NCI-H460 (cell line): ENCODE data around the gene ARMC9. TPM values are rescaled to one million over a fixed set of nuclear protein-coding genes. Genes with fewer than 3 reads are reported as not detected.
"Not testable (repeated sequence)": the region's sequence is repeated elsewhere in the genome, so short reads cannot be mapped to it uniquely, and the experiment has no call there.

Experiments
- DNase-seq: peaks from one replicate; pipeline ENCODE4 v3.0.0-alpha.2; 2016; ENCODE audit warnings: low read depth; ENCODE audit errors: extremely low read depth
- total RNA-seq: library from RNA; depleted of rRNA; stranded (reverse); fragments of >200 nt; shearing (Covaris generic); gene quantifications from 2 replicates; pipeline ENCODE4 v1.2.3, GENCODE V29; 2014

Gene ARMC9
- total RNA-seq, 1 experiment from 2014 or later = 8.9 TPM

GRCh38 chr2:231182513-231182899, 15.9 kb upstream of the ARMC9 start:
- no peak for DNase-seq

GRCh38 chr2:231183851-231184250, 14.6 kb upstream of the ARMC9 start:
- DNase-seq = no peak

DNA sequence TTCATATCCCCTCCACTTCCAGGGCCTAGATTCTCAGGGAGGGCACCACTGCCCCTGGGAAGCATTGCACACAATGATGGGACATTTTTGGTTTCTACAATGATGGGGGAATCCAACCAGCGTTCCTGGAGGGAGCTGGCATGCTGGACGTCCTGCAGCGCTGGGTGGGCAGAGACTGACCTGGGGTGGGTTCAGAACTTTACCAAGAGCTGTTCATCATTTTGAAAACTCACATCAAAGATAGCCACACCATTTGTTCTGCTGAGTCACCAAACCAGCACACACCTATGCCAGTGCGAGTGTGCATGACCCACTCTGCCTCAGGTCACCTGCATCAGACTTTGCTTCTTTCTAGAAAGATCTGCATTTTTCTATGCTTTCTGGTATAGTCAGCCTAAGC, 14.1 kb upstream of the ARMC9 start:
- DNase-seq = no peak

GRCh38 chr2:231185050-231185725, 13.2 kb upstream of the ARMC9 start:
- DNase-seq = no peak

DNA sequence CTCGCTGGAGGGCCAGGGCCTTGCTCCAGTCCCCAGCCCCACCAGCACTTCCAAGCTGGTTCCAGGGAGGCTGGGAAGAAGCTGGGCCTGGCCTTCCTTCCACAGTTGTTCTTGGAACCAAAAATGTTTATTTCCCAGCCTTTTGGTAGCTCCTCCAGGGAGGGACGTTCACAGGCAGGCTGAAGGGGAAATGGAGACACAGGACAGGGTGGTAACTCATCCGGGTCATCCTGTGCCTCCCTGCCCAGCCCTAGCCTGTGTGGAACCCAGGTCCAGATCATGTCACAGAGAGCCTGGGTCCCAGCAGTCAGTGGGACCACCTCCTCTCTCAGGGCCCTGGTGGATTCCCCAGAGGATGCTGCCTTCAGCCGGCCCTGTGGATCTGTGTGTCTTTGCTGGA, 12.5 kb upstream of the ARMC9 start:
- DNase-seq = no peak

DNA sequence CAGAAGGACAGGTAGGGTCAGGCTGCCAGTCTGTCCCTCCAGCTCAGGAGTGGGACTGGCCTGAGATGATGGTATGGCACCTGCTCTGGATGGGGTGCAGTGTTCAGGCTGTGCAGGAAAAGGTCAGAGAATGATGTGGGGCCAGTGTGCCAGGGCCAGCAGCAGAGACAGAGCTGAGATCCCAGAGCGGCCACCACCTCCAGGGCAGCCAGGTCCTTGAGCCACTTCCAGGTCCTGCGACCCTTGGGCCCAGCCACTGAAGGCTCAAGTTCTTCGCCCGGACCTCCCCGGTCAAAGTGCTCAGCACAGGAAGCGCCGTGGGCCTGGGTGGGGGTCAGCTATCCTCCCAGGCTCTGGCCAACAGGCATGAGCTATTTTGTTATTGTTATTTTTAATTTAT, 12.1 kb upstream of the ARMC9 start:
- DNase-seq = no peak

DNA sequence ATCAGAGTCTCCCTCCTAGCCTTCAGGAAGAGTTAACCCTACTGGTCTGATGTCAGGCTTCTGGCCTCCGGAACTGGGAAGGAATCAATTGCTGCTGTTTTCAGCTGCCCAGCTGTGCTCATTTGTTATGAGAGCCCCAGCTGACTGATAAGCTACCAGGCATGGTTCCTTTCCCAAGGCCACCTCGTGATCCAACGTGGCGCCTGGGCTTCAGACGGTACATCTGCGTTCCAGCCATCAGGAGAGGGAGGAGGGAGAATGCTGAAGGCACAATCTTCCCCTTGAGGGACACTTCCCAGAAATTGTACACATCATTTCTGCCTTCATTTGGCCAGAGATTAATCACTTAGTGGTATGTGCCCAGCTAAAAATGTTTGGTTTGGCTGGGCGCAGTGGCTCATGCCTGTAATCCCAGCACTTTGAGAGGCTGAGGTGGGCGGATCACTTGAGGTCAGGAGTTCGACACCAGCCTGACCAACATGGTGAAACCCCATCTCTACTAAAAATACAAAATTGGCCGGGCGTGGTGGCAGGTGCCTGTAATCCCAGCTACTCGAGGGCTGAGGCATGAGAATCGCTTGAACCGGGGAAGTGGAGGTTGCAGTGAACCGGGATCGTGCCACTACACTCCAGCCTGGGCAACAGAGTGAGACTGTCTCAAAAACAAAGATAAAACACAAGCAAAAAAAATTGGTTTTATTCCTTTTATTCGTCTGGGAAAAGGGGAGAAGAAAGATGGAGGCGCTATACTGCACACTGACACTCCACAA, 10.5 kb upstream of the ARMC9 start:
- DNase-seq = no peak

DNA sequence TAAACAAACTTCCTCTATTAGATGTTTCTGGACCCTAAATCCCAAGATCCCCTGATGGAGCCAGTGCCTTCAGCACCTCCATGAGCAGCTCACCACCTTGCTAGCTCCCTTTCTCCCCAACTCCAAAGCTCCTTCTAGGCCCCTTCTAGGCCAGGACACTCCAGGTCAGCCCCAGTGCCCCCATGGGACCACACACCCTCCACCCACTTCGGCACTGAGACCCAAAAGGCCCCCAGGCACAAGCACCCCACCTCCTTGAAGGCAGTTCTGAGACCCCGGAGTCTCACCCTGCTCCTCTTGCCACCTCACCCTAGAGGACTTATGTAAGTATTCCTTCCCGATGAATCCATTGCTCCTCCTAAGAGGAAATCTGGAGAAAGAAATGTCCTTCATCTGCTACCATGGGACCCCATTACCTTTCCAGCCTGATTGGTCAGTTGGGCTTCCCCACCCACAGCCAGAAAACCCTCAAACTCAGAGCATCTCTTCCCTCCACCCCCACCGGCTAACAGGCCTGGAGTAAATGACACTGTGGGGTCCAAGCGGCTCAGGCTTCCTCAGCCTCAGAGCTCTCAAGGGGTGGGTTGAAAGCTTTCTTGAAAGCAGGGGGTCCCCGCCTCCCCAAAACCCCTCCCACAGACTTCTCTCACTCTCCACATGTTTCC, 9.8 kb upstream of the ARMC9 start:
- DNase-seq = no peak

GRCh38 chr2:231189171-231189530, 9.3 kb upstream of the ARMC9 start:
- no peak for DNase-seq

DNA sequence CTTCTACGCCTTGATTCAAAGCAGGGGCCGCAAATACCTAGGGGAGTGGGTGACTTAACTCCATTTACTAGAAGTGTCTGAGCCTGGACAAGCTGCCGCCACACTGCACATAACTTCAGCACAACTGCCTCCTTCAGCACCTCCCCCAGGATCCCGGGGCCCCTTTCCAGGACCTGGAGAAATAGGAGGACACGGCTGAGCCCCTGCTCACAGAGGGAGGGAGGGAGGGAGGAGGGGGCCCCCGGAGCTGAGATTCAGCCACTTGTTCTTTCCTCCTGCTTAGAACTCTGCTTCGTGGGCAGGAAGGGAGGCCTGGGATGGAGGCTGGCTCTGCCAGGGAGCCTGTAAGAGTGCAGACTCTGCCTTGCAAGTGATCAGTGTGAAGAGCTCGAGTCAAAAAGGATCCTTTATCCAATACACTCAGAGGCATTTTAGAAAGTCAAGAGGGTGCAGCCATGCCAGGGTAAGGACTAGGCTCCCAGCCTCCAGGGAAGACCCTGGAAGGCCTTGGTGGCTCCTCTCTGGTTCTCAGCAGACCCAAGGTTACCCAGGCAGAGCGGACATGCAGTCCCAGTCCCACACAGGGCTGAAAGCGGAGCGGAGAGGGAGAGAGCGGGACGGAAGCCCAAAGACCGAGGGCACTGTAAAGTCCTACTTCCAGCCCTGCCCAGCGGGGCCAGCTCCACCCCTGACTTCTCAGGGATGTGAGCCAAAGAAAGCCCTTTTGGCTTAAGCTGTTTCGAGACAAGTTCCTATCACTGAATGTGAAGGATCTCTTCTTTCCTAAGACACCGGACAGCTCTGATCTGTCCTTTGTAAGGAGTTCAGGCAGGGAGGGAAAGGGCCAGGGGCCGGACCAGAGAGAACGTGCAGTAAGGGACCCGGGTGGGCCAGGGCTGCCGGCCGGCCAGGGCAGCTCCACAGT, 8.6 kb upstream of the ARMC9 start:
- DNase-seq = no peak

DNA sequence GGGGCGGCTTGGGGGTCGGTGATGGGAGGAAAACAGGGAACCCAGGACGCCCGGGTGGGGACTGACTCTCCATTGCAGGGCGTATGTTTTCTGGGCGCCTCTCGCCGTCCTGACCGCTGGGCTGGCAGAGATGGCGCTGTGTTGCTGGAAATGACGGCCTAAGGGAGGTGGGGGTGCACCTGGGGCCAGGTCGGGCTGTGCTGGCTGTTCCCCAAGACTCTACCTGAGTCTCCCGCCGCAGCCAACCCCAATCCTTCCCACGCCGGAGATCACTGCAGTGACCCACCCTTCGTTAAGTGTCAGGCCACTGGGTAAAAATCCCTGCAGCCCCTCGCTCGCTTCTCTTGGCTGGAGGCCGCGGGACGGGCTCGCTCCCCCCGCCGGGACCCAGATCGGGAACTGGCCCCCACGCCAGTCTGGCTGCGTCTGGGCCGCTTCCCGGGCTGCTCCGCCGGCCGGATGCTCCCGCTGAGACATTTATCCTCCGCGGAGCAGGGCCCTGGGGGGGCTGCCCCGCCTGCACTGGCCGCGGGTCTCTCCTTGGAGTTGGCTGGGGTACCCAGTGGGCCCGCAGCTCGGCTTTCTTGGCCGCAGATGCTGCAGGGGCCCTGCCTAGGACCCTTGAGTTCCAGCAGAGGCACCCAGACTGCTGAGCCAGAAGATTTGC, 7.8 kb upstream of the ARMC9 start:
- no peak for DNase-seq

- DNase-seq = peak; percentile 27
Observed at GRCh38 chr2:231191896-231192872, 6.2 kb upstream of the ARMC9 start.

GRCh38 chr2:231193216-231193615, 5.2 kb upstream of the ARMC9 start:
- DNase-seq = no peak

DNA sequence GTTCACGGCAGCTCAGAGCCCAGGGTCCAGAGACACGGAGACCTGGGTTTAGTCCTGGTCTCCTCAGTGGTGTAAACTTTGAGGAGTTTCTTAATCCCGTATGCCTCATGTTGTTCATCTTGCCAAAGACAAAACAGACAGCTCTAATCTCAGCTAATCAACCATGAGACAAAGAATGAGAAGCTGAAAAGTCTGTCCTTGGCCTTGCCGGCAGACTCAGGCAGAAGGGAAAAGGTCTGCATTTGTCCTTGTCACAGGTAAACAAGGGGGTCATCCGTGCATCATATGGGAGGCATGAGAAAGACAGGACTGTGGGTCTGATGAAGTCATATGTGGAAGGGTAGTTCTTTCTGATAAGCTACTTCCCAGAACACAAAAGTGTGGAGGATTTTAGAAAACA, 1.8 kb upstream of the ARMC9 start:
- DNase-seq = no peak

DNA sequence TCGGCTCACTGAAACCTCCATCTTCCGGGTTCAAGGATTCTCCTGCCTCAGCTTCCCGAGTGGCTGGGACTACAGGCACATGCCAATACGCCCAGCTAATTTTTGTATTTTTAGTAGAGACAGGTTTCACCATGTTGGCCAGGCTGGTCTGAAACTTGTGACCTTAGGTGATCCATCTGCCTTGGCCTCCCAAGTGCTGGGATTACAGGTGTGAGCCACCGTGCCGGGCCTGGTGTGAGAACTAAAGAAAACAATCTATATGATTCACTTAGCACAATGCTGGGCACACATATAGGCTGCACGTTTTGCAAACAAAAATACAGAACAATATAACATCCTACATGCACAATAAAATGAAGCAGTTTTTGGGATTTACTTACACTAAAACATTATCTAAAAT, 1.2 kb upstream of the ARMC9 start:
- not testable (repeated sequence) for DNase-seq

- no peak for DNase-seq
Observed at GRCh38 chr2:231197706-231198290, 633 bp upstream of the ARMC9 start.

DNA sequence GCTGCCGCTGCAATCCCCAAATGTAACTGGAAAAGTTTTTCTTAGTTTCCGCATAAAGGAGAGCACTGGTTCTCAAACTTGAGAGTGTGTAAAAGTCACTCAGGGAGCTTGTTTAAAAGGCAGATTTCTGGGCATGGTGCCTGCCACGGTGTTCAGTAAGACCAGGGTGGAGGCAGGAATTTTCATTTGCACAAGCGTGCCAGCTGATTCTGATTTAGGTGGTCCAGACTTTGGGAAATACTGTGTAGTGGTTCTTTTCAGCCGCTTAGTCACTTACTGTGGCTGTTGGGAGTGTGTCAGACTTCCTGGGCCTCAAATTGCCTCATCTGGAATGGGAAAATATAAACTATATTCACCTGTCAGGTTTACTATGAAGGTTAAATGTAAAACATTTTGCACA, 788 bp downstream of the ARMC9 start:
- no peak for DNase-seq

DNA sequence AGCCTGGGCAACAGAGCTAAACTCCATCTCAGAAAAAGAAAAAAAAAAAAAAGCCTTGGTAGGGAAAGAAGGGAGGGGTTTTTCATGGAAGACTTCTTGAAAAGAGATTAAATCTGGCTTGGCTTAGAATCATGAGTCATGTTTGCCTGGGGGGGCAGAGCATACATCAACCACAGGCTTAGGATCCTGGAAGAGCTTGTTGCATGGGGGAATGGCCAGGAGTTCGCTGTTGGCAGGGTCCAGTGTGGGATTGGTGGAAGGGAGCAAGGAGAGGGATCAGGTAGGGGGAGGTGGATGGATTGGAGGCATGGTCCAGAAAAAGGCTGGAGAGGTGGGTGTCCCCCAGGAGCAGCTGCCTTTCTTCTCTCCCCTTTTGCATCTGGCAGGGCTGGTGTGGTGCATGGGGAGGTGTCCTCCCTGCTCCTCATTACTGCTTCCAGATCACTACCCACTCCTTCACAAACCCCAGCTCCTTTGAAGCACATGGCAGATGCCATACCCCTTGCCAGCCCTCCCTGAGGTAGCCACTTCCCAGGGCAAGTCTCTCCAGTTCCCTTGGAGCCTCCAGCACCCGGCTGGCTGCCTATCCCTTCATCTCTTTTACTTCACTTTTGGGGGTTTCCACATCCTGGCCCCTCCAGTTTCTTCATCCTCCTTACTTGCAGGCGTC, 2.5 kb downstream of the ARMC9 start:
- no peak for DNase-seq
